ENCODE results near the gene BBIP1. TPM values are rescaled to one million over a fixed set of nuclear protein-coding genes. Genes with fewer than 3 reads are reported as not detected.
A peak's percentile ranks its signal among the peaks of the same experiment; 100 is the strongest.

Gene BBIP1
- 11.1 TPM for total RNA-seq

GRCh38 chr10:110918643-110919348, at the start of gene BBIP1:
Gene BBIP1 (minus strand): TSS chr10:110919180. CDS start chr10:110918157, 1,023 bp downstream.
- DNase-seq (ENCODE audit: low spot score), result peak; percentile 97
- peak; percentile 87 for ATAC-seq

DNA sequence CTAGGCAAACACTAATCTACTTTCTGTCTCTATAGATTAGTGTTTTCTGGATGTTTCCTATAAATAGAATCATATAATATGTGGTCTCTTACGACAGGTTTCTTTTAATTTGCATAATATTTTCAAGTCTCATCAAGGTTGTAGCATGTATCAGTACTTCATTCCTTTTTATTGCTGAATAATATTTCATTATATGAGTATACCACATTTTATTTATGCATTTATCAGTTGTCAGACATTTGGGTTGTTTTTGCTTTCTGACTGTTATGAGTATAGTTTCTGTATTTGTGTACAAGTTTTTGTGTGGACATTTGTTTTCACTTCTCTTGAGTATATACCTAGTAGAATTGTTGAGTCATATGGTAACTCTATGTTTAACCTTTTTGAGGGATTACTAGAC, 48.7 kb upstream of the BBIP1 start:
- no peak for ATAC-seq

GRCh38 chr10:110967009-110967630, 48.1 kb upstream of the BBIP1 start:
- ATAC-seq (peak; percentile 37), DNase-seq (ENCODE audit: low spot score) (no peak)

More for the DNA sequence above, 48.7 kb upstream of the BBIP1 start:
- DNase-seq (ENCODE audit: low spot score), result no peak

GRCh38 chr10:110966146-110966545, 47.2 kb upstream of the BBIP1 start:
- no peak for ATAC-seq
- no peak for DNase-seq (ENCODE audit: low spot score)

GRCh38 chr10:110965216-110965615, 46.2 kb upstream of the BBIP1 start:
- DNase-seq (ENCODE audit: low spot score), result no peak
- no peak for ATAC-seq

GRCh38 chr10:110964681-110965080, 45.7 kb upstream of the BBIP1 start:
- ATAC-seq (no peak), DNase-seq (ENCODE audit: low spot score) (no peak)

- ATAC-seq (peak; percentile 82), DNase-seq (ENCODE audit: low spot score) (no peak)
Measured at GRCh38 chr10:110963162-110963561, 44.2 kb upstream of the BBIP1 start.

- ATAC-seq (peak; percentile 19), DNase-seq (ENCODE audit: low spot score) (no peak)
Measured at GRCh38 chr10:110962443-110962842, 43.5 kb upstream of the BBIP1 start.

DNA sequence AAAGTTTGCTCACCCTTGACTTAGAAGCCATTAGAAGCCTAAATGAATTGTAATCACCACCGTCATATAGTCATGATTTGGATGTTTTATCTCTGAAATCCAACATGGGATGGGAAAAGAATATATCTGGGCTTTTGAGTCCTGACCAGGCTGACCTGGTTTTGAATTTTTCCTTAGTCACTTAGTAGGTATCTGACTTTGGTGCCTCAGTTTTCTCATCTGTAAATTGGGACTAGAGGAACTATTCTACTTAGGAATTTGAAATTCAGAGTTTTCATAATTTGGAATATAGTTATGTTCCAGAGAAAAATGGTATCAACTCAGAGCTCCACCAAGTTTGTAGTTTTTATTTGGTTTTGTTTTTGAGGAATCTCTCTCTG, 41.3 kb upstream of the BBIP1 start:
- ATAC-seq, result no peak
- DNase-seq (ENCODE audit: low spot score), result no peak

GRCh38 chr10:110959379-110960332, 40.7 kb upstream of the BBIP1 start:
- DNase-seq (ENCODE audit: low spot score) (no peak), ATAC-seq (peak; percentile 61)

DNA sequence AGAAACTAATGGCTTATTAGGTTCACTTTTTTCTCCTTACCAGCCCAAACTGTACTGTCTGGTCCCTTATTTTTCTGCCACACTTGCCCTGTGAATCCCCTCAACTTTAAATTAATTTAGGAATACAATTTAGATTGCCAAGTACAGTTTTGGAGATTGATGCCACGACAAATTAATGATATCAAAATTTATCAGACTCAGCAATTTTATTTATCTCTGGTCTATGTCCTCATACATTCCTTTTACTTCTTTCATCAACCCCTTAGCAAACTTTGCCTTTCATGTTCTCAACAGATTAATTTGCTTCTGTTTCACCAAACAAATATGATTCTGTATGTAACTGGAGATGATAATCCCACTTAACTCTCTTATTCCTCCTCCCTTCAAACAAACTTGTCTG, 38.6 kb upstream of the BBIP1 start:
- no peak for ATAC-seq

GRCh38 chr10:110951381-110951780, 32.4 kb upstream of the BBIP1 start:
- no peak for DNase-seq (ENCODE audit: low spot score)
- ATAC-seq, result no peak

More for the DNA sequence above, 38.6 kb upstream of the BBIP1 start:
- DNase-seq (ENCODE audit: low spot score), result no peak

DNA sequence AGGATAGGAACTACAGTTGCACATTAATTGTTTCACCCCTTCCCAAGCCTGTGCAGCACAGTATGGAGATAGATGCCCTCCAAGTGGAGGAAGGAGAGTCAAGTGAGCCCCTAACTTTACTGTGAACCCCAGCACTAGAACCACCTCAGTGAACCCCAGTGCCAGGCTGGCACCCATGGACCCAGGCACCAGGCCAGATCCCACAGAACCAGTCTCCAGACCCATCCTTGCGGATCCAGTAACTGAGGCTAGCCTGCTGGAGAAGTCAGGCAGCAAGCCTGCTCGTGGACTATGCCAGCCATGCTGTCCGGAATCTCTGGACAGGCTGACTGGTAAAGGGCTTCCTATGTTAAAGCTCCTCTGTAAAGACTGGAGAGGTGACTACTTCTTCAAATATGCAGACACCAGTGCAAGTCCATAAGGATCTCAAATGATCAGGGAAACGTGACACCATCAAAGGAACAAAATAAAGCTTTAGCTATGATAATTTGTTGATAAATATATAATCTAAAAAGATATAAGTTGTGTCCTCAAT, 28.1 kb upstream of the BBIP1 start:
- DNase-seq (ENCODE audit: low spot score), result no peak

DNA sequence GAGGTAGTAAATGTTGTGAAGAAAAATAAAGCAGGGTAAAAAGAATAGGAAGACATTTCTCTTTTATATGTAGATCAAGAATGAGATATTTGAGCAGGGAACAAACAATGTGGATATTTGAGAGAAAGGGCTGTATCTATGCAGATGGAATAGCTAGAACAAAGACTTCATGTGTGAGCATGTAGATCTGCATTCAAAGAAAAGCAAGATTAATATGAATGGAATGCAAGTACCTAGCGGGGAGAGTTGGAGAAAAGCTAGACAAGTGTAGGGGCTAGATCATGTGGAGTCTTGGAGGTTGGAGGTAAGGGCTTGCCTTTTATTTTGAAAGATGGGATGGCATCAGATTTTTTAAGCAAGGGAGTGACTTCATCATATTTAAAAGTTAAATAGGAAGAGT, 27.5 kb upstream of the BBIP1 start:
- no peak for DNase-seq (ENCODE audit: low spot score)
- no peak for ATAC-seq

More for the DNA sequence above, 28.1 kb upstream of the BBIP1 start:
- ATAC-seq, result no peak

- ATAC-seq, result no peak
- DNase-seq (ENCODE audit: low spot score), result no peak
Measured at GRCh38 chr10:110944792-110945396, 25.9 kb upstream of the BBIP1 start.

DNA sequence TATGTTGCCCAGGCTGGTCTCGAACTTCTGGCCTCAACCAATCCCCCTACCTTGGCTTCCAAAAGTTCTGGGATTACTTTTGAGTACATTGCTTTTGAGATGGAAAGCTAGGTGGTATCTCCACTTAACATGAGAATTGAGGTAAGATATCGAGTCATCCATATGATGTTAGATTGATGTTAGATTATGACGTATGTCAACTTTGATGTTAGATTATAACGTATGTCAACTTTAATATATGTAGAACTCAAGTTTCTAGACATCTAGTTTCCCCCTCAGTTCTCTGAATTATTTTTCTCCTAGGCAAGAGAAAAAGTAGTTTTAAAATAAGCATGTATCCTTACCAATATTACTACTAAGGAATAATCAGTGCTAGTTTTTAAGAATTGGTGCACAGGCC, 20.4 kb upstream of the BBIP1 start:
- DNase-seq (ENCODE audit: low spot score), result no peak
- no peak for ATAC-seq

DNA sequence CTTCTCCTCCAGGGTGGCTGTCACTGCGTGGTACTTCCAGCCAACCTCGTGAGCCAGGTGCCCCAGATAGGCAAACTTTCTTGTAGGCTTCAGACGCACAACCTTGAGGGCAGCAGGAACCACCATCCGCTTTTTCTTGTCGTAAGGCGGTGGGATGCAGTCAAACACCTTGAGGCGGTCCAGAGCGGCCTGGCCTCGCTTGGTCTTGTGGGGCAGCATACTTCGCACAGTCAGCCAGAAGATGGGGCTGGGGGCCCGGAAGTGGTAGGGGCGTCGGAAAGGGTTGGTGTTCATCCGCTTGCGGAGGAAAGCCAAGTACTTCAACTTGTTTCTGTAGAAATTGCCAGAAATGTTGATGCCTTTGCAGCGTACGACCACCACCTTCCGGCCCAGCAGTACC, 17.8 kb upstream of the BBIP1 start:
- ATAC-seq (no peak), DNase-seq (ENCODE audit: low spot score) (no peak)

DNA sequence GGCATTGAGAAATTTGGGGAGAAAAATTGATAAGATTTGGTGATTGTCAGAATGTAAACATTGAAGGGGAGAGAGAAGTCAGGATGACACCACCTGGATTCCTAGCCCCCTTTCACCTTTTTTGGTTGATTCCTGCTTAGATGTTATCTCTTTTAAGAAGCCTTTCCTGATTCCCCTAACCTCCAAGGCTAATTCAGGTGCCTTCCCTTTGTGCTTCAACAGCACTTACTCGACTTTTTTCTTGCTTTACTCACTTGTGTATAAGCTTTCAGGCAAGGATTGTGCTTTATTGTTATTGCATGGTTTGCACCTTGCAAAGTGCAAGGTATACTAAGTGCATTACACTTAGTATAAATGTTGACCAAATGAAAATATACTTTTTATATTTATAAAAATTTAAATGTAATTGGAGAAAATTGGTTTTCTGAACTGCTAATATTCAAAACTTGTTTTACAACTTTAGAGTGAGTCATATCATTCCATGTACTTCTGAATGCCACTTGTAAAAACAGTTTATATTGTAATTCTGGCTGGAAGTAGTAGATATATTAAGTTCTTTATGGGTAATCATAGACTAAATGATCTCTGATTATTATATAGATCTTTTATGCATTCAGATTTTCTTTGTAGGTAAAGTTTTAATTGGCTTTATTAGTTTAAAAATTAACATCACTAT, 13.7 kb upstream of the BBIP1 start:
- no peak for DNase-seq (ENCODE audit: low spot score)
- ATAC-seq, result no peak

- DNase-seq (ENCODE audit: low spot score) (no peak), ATAC-seq (no peak)
Measured at GRCh38 chr10:110931769-110932381, 12.9 kb upstream of the BBIP1 start.

GRCh38 chr10:110927461-110927860, 8.5 kb upstream of the BBIP1 start:
- no peak for ATAC-seq
- no peak for DNase-seq (ENCODE audit: low spot score)
